SK-N-SH (cell line): ENCODE measurements around the gene LTBR. TPM values are rescaled to one million over a fixed set of nuclear protein-coding genes. Genes with fewer than 3 reads are reported as not detected.
A peak's percentile ranks its signal among the peaks of the same experiment; 100 is the strongest.

Source experiments
- FOSL2 ChIP-seq: IDR thresholded peaks from 2 replicates; pipeline ENCODE4 v1.4.0; 2012; ENCODE audit warnings: low read depth, mild to moderate bottlenecking, moderate library complexity, borderline replicate concordance
- GABPA ChIP-seq: IDR thresholded peaks from 2 replicates; pipeline ENCODE4 v1.4.0; 2012; ENCODE audit warnings: low read depth, mild to moderate bottlenecking
- MXI1 ChIP-seq: IDR thresholded peaks from 2 replicates; pipeline ENCODE4 v1.6.1; 2012; ENCODE audit warnings: mild to moderate bottlenecking, low read depth, low read length, improper control_type of control experiment
- NFIC ChIP-seq: IDR thresholded peaks from 2 replicates; pipeline ENCODE4 v1.4.0; 2012; ENCODE audit warnings: borderline replicate concordance
- NRF1 ChIP-seq: IDR thresholded peaks from 2 replicates; pipeline ENCODE4 v1.6.1; 2012; ENCODE audit warnings: low read depth, mild to moderate bottlenecking, low read length
- POLR2AphosphoS5 ChIP-seq: IDR thresholded peaks from 2 replicates; pipeline ENCODE4 v1.6.1; 2012; ENCODE audit warnings: low read depth, low read length
- RAD21 ChIP-seq: IDR thresholded peaks from 2 replicates; pipeline ENCODE4 v1.6.1; 2012; ENCODE audit warnings: mild to moderate bottlenecking, low read length
- RCOR1 ChIP-seq: fragments of 150-350 bp; IDR thresholded peaks from 2 replicates; pipeline ENCODE4 v1.6.1; 2017; ENCODE audit warnings: antibody characterized with exemption, low read length
- RFX5 ChIP-seq: IDR thresholded peaks from 2 replicates; pipeline ENCODE4 v1.6.1; 2012; ENCODE audit warnings: mild to moderate bottlenecking, improper control_type of control experiment, low read length
- RXRA ChIP-seq: IDR thresholded peaks from 2 replicates; pipeline ENCODE4 v1.4.0; 2012; ENCODE audit warnings: low read depth, mild to moderate bottlenecking, borderline replicate concordance
- SIN3A ChIP-seq: IDR thresholded peaks from 2 replicates; pipeline ENCODE4 v1.6.1; 2012; ENCODE audit warnings: low read depth, mild to moderate bottlenecking, low read length, moderate library complexity, borderline replicate concordance
- SMC3 ChIP-seq: IDR thresholded peaks from 2 replicates; pipeline ENCODE4 v1.6.1; 2012; ENCODE audit warnings: low read depth, low read length, improper control_type of control experiment
- TCF12 ChIP-seq: IDR thresholded peaks from 2 replicates; pipeline ENCODE4 v1.4.0; 2012
- YY1 ChIP-seq: IDR thresholded peaks from 2 replicates; pipeline ENCODE4 v1.4.0; 2012; ENCODE audit warnings: low read depth, mild to moderate bottlenecking
- polyA plus RNA-seq, 3 experiments: library from polyadenylated mRNA; depleted of rRNA; stranded (reverse); fragments of >200 nt; gene quantifications; 2 replicates each; pipeline ENCODE4 v1.2.3, GENCODE V29; 2012
- TF ChIP-seq, protein P1 (sequence below): fragments of 200-600 bp; sonication (generic); IDR thresholded peaks from 2 replicates; pipeline ENCODE4 v1.6.1; 2017; ENCODE audit warnings: antibody characterized with exemption, mild to moderate bottlenecking, moderate library complexity
- TF ChIP-seq, protein P2 (sequence below): IDR thresholded peaks from 2 replicates; pipeline ENCODE4 v1.4.0; 2012; ENCODE audit warnings: low read depth, borderline replicate concordance
- TF ChIP-seq, protein P3 (sequence below): IDR thresholded peaks from 2 replicates; pipeline ENCODE4 v1.4.0; 2012; ENCODE audit warnings: low read depth
- TF ChIP-seq, protein P4 (sequence below): IDR thresholded peaks from 2 replicates; pipeline ENCODE4 v1.4.0; 2012; ENCODE audit warnings: low read depth, borderline replicate concordance
- TF ChIP-seq, protein P5 (sequence below): IDR thresholded peaks from 2 replicates; pipeline ENCODE4; 2012

The LTBR gene
- polyA plus RNA-seq, 1 of the 3 experiments (the other 2 are of a cell fraction) = 0.12 TPM

DNA sequence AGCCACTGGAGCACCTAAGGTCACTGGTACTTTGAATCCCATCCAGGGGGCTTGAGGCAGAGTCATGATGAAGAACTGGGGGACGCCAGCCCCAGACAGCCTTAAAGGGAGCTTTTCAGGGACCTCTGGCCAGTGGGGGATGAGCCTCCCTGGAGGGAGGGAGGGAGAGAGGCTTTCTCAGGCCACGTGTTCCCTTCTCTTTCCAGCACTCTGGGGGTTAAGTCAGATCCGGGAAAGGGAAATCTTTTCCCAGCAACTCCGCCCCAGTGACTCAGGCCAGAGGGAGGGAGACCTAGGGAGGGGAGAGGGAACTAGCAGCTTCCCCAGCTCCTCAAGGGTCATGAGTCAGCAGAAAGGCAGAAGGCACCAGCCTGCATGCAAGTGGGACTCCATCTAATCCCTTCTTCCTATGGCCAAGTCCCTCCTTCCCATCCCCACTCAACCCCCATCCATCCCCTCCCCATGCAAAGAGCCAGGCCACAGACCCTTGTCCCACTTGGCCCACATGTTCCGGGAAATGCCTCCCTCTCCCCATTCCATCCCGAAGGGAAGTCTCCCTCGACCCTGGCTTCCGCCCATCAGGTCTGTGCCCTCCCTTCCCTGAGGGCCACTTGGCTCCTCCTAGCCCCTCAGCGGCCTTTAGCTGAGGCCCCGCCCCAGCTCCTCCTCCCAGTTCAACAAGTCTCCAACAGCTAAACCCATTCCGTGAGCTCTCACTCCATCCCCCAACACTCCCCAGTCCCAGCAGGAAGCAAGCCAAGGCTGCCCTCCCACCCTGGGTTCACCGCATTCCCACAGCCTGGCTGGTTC, 47.7 kb upstream of the LTBR start (continued):
- TF ChIP-seq, protein P1, sequence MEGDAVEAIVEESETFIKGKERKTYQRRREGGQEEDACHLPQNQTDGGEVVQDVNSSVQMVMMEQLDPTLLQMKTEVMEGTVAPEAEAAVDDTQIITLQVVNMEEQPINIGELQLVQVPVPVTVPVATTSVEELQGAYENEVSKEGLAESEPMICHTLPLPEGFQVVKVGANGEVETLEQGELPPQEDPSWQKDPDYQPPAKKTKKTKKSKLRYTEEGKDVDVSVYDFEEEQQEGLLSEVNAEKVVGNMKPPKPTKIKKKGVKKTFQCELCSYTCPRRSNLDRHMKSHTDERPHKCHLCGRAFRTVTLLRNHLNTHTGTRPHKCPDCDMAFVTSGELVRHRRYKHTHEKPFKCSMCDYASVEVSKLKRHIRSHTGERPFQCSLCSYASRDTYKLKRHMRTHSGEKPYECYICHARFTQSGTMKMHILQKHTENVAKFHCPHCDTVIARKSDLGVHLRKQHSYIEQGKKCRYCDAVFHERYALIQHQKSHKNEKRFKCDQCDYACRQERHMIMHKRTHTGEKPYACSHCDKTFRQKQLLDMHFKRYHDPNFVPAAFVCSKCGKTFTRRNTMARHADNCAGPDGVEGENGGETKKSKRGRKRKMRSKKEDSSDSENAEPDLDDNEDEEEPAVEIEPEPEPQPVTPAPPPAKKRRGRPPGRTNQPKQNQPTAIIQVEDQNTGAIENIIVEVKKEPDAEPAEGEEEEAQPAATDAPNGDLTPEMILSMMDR = no peak
- TF ChIP-seq FOSL2 (peak; percentile 87), RCOR1 (no peak), TCF12 (peak; percentile 70), MXI1 (peak; percentile 46), RAD21 (no peak), RFX5 (no peak), RXRA (peak; percentile 84; the same call in 1 of the 2 replicates), NRF1 (no peak), SMC3 (no peak), SIN3A (0 out of 2 replicates have a peak, but pooled peaks have one; percentile 14), YY1 (no peak), GABPA (0 out of 2 replicates have a peak, but pooled peaks have one; percentile 28), POLR2AphosphoS5 (peak; percentile 65), NFIC (peak; percentile 60)
- TF ChIP-seq, protein P2, sequence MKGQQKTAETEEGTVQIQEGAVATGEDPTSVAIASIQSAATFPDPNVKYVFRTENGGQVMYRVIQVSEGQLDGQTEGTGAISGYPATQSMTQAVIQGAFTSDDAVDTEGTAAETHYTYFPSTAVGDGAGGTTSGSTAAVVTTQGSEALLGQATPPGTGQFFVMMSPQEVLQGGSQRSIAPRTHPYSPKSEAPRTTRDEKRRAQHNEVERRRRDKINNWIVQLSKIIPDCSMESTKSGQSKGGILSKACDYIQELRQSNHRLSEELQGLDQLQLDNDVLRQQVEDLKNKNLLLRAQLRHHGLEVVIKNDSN = peak; percentile 82
- TF ChIP-seq, protein P3, sequence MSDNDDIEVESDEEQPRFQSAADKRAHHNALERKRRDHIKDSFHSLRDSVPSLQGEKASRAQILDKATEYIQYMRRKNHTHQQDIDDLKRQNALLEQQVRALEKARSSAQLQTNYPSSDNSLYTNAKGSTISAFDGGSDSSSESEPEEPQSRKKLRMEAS = peak; percentile 98
- TF ChIP-seq, protein P4, sequence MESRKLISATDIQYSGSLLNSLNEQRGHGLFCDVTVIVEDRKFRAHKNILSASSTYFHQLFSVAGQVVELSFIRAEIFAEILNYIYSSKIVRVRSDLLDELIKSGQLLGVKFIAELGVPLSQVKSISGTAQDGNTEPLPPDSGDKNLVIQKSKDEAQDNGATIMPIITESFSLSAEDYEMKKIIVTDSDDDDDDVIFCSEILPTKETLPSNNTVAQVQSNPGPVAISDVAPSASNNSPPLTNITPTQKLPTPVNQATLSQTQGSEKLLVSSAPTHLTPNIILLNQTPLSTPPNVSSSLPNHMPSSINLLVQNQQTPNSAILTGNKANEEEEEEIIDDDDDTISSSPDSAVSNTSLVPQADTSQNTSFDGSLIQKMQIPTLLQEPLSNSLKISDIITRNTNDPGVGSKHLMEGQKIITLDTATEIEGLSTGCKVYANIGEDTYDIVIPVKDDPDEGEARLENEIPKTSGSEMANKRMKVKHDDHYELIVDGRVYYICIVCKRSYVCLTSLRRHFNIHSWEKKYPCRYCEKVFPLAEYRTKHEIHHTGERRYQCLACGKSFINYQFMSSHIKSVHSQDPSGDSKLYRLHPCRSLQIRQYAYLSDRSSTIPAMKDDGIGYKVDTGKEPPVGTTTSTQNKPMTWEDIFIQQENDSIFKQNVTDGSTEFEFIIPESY = 0 out of 2 replicates have a peak, but pooled peaks have one; percentile 11
- TF ChIP-seq, protein P5, sequence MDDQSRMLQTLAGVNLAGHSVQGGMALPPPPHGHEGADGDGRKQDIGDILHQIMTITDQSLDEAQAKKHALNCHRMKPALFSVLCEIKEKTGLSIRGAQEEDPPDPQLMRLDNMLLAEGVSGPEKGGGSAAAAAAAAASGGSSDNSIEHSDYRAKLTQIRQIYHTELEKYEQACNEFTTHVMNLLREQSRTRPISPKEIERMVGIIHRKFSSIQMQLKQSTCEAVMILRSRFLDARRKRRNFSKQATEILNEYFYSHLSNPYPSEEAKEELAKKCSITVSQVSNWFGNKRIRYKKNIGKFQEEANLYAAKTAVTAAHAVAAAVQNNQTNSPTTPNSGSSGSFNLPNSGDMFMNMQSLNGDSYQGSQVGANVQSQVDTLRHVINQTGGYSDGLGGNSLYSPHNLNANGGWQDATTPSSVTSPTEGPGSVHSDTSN = peak; percentile 47
- TF ChIP-seq, all 33 proteins: peak for 16
